ENCODE results near the gene FGF23. TPM values are rescaled to one million over a fixed set of nuclear protein-coding genes. Genes with fewer than 3 reads are reported as not detected.

Gene FGF23
- not detected in 5 replicates for total RNA-seq (2022; extraction: Qiagen RNA extraction)

GRCh38 chr12:4379405-4379804 lies at the start of gene FGF23:
Gene FGF23 (minus strand): TSS chr12:4379712. CDS start chr12:4379582, 130 bp downstream.

GRCh38 chr12:4320853-4321701 lies 58.4 kb downstream of the FGF23 start, which contains the start of gene TIGAR:
Gene TIGAR (plus strand): TSS chr12:4321213. CDS start chr12:4321272, 59 bp downstream.

Other genes with a start within 250 kb of the FGF23 start
- gene CCND2, start 106.0 kb downstream of the FGF23 start, total RNA-seq (2022; extraction: Qiagen RNA extraction): not detected in 5 replicates
- gene TIGAR, start 58.5 kb downstream of the FGF23 start, total RNA-seq (2022; extraction: Qiagen RNA extraction): 36.6 to 44.1 TPM (median 42.9 TPM) in 5 replicates
- not detected in 5 replicates for gene FGF6, start 66.1 kb upstream of the FGF23 start, total RNA-seq (2022; extraction: Qiagen RNA extraction)
- gene RAD51AP1, start 159.2 kb upstream of the FGF23 start, total RNA-seq (2022; extraction: Qiagen RNA extraction): 16.1 to 26.9 TPM (median 18.7 TPM) in 5 replicates
- gene DYRK4, start 182.5 kb upstream of the FGF23 start, total RNA-seq (2022; extraction: Qiagen RNA extraction): 40.3 to 47.4 TPM (median 46.8 TPM) in 5 replicates

Data from A549 treated with CORT108297 at 1 μM for 4 hours (cell line).